GM18505 (cell line): Measurements from ENCODE around the gene PLCL2.

Experiments
- ATAC-seq: cut with Tn5 transposase; IDR thresholded peaks from one replicate; pipeline ENCODE4 v1.9.1; 2021; ENCODE audit not compliant: unreplicated experiment
- POLR2A ChIP-seq: IDR thresholded peaks from 4 replicates; pipeline ENCODE4 v1.6.1; 2011; ENCODE audit warnings: borderline replicate concordance; ENCODE audit not compliant: insufficient read depth, insufficient read length; ENCODE audit errors: extremely low read depth

PLCL2 gene

DNA sequence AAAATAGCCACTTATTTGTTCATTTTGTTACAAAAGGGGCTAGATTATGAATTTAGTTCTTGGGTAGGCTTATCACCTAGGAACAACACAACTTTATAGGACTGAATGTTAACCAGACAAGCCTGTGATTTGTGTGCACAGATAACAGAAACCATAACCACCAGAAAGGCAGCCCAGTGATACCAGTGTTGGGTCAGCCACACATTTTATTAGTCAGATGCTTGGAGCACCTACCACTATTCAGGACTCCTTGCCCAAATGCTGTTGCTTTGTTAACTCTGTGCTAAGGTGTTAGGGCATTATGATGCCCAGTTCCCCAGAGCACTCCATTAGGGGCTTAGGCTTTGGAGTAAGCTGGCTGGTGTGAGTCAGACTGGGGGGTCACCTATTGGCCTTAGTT is 22.5 kb downstream of the PLCL2 start:
- ATAC-seq: peak; percentile 55
- TF ChIP-seq POLR2A: no peak

DNA sequence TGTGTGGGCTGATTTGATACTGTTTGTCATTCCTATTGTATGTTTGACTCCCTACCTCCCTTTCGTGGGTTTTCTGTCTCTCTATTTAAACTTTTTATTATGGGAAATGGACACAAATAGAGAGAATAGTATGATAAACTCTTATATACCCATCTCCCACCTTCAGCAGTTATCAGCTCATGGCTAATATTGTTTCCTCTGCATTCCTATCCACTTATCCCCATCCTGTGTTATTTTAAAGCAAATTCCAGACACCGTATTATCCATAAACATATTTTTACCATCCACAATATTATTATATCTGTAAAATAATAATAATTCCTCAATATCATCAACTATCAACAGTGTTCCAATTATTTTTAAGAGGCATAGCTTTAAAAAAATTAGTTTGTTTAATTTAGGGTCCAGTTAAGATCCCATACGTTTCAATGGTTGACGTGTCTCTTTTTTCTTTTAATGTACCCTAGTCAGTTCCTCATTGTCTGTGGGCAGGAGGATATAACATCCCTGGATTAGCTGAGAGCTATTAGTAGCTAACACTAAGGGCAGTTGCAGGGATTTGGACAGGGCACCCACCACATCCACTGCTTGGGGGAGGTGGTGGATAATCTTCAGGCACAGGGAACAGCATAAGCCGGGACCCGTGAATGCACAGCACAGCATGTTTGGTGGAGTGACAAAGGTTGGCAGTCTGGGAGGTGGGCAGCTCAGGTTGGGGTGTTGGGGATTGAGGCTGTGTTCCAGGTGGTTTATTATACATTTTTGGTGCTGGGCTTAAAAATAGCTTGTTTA is 23.5 kb downstream of the PLCL2 start:
- no peak for TF ChIP-seq POLR2A
- ATAC-seq: no peak

DNA sequence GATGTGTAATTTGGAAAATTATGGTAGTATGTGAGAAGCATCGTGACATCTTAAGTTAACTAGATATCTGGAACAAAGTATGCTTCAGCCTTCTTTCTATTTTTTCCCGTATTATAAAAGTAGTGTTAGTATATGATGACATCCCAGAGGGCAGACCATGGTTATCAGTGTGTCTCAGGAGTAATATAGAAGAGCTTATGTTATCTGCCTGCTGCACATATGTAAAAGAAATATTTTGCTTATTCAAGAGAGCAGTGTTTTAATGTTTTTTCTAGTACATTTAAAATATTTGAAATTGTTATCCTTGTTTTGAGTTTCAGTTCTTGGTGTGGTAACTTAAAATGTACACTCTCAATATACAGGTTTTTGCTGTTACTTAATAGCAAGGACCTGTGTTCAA is 24.1 kb downstream of the PLCL2 start:
- no peak for TF ChIP-seq POLR2A
- no peak for ATAC-seq

DNA sequence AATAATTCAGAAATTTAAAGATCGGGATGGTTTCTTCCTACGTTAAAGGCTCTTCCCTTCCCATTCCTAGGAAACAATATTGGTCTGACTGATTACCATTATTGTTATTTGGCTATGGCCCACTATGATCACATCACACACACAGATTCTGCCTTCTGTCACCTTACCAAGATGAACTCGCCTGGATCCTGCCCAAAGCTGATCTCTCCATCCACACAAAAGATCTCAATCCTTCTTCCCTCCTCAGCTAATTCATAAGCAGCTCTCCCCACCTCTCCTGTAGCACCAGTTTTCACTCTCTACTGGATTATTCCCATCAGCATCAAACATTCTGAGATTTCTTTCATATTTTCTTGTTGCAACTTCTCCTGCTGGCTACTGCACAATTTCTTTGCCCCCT is 25.0 kb downstream of the PLCL2 start:
- no peak for TF ChIP-seq POLR2A

DNA sequence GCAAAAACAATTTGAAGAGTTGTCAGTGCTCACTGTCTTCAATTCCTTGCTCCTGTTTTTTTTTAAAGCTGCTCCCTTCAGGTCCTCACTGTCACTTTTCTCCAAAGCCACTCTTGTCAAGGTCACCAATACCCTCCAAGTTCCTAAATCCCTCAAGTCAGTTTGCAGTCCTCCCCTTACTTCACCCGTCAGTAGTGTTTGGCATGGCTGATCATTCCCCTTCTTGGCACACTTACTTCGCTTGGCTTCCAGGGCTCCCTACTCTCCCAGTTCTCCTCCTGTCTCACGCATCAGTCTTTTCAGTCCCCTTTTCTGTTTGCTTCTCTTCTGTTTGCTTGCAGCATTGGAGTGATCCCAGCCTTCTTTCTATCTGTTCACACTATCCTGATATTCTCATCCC is 25.5 kb downstream of the PLCL2 start:
- ATAC-seq: no peak
- TF ChIP-seq POLR2A: no peak

More for the DNA sequence above, 25.0 kb downstream of the PLCL2 start:
- ATAC-seq: no peak

DNA sequence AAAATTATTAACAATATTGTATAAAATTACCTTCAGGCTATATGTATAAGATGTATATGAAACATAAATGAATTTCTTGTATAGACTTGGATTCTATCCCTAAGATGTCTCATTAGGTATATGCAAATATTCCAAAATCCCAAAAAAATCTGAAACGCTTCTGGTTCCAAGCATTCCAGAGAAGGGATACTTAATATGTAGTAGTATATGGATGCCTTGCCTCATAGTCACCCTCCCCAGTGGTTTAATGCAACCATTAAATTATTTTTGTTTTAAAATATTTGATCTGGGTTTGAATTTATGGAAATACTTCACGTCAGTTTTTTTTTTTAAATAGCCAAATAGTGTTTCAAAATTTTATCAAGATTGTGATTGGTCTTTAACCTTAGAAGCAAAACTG is 27.2 kb downstream of the PLCL2 start:
- no peak for ATAC-seq
- TF ChIP-seq POLR2A: no peak

DNA sequence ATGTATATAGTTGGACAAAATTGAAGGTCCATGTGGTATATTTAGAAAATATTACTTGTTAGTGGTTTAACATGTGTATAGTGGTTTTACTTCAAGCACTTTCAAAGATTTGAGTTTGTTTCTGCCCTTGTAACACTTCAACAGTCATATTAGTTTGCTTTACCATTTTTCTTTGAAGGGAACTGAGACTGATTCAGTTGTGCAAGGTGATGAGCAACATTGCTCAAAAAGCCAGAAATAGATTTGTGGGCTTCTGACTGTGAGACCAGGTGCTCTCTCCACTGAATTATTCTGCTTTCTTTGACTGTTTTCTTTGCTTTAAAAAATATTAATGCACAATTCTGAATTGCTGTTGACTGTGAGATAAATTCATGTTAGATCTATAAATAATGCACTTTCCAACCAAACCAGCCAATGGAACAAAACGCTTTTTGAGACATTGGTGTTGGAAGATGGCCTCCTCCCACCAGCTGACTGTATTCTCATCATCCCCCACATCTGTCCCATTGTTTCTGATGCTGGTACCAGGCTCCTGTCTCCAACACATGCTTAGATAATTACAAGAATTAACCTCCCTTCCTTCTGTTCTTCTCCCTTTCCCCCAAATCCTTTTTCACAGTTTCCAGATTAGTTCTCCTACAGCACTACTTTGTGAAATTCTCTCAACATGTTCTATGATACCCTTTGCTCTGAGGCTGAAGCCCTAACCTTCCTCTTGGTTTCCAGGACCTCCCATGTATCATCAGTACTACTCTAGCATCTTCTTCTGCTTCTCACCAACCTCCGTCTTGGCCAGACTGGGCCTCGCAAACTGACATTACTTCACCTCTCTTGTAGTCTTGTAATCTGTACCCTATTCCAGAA is 27.9 kb downstream of the PLCL2 start:
- ATAC-seq: peak; percentile 83
- peak; percentile 27 for TF ChIP-seq POLR2A

DNA sequence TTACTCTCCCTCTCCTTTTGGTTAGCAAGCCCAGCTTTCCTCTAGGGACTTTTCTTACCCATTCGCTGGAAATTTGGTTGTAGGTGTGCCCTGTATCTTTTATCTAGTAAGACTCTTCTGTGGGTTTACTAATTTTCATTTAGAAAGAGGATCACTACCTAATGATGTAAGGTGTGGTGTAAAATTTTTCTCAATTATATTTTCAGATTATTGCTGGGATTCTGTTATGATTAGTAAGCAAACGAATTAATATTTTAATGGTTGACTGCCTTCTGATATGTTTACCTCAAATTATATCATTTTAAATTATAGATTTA is 28.5 kb downstream of the PLCL2 start:
- peak; percentile 2 for ATAC-seq
- no peak for TF ChIP-seq POLR2A

DNA sequence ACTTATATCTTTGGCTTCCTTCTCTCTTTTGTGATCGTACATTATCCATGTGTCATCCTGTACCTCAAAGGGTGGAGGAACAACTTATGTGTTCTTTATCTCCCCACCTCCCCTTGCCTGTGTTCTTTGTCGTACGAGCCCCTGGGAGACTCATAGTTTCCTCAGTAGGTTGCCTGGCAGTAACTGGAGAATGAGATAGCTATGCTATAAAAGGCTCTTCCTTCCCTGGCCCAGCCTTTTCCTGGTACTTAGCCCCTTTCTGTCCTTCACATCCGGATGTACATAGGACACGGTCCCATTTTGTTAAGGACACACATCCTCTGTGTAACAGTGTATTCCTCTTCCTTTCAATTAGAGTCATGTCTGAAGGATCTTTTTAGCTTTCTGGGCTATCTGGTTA is 32.1 kb downstream of the PLCL2 start:
- ATAC-seq: no peak
- TF ChIP-seq POLR2A: no peak

DNA sequence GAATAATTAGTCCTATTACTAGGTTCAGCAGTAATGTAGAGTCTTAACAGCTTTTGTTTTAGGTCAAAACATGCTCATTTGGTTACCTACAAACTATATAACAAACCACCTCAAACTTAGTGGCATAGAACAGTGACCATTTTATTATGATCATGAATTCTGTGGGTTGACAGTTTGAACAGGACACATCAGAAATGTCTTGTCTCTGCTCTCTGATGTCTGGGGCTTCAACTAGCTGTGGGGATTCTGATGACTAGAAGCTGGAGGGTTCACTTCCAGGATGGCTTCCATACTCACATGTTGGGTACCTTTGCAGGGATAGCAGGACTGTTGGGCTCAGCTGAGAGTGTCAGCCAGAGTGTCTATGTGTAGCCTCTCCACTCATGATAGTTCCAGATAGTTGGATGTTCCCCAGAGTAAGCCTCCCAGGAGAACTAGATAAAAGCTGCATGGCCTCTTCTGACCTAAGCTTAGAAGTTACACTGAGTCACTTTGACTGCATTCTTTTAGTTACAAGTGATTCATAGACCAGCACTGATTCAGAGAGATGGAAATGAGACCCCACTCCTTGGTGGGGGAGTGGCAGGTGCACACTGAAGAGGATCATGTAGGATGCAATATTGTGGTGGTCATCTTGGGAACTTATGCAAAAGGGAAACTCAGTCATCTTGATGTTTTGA is 32.6 kb downstream of the PLCL2 start:
- TF ChIP-seq POLR2A: no peak
- no peak for ATAC-seq

DNA sequence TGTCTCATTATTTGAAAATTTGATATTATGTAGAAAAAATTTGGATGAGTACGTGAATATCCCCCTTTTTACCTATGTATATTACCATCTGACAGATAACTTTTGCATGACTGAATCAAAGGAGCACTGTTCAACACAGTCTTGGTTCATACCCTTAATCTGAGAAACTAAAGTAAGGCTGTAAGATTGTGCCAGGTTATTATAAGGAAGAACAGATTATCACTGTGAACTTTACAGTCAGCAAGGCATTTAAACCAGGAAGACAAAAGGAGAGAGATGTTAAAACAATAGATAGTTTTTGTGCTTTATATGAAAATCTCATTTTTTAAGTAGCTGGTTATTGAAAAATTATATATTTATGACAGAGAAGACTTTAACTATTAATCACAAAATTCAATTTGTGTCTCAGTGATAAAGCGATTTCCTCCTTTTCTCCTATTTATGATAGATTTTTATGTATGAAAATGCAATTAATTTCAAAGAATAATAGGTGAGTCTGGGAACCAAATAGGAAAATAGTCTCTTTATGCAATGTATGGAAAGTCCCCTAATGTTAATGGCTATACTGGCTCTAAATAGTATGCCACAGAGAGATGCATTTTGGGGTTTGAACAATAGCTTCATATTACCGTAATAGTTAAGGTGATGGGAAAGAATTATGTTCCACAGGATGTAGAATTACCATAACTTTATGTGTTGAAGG is 33.4 kb downstream of the PLCL2 start:
- TF ChIP-seq POLR2A: no peak
- ATAC-seq: no peak

DNA sequence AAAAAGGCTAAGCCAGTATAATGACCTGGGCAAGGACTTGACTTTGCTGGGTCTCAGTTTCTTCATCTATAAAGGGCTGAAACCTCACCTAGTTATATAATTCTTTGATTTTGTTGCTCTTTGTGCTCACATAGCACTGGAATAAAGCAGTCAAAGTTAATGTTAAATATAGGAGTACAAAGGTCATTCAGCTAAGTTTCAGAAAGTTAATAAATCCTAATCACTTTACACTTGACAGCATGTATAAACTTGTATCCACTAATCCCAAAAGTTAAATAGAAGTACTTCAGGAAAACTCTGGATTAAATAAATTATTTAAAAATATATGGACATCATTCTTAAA is 33.9 kb downstream of the PLCL2 start:
- TF ChIP-seq POLR2A: no peak
- ATAC-seq: no peak

DNA sequence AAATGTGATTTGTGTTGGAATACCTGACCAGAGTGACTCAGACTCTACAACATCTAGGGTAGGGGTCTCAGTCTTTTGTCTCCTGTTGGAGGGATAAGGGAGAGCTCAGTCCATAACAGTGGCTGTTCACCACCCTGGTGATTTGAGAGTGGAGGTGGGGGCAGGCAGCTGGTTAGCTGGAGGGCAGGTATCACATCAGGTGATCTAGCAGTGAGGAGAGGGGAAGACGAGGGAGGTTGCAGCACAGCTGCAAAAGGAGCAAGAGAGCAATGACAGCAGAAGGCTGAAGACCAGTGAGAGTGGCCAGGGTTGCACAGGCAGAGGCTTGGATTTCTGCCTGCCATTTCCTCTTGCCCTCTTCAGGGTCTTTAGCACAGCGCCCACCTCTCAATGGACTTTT is 38.4 kb downstream of the PLCL2 start:
- ATAC-seq: no peak
- no peak for TF ChIP-seq POLR2A

DNA sequence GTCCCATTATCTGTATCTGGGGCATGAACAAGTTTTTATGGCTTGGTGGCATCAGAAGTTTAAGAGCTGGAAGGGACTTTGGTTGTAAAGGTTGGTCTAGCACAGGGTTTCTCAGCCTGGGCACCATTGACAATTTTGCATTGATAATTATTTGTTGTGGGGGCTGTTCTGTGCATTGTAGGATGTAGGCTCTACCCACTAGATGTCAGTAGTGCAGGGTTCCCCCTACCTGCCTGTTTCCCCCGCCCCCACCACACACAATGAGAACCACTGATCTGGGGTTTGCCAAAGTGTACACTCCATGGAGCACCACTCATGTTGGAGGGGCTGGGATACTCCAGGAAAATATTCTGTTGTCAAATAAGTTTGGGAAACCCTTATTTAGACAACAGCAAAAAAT is 42.7 kb downstream of the PLCL2 start:
- ATAC-seq: no peak

More for the DNA sequence above, 42.7 kb downstream of the PLCL2 start:
- no peak for TF ChIP-seq POLR2A
